CD4-positive, alpha-beta T cell treated with Interleukin-4 for 4 hours (primary cell): ENCODE data around the gene KIF1B.

ENCODE experiments used
- DNase-seq: peaks from one replicate; pipeline ENCODE4 v3.0.0-alpha.2; 2020

KIF1B gene

GRCh38 chr1:10287023-10287645 is 76.8 kb downstream of the KIF1B start:
- DNase-seq, result no peak

- DNase-seq, result no peak
Measured at GRCh38 chr1:10288029-10288615, 77.8 kb downstream of the KIF1B start.

DNA sequence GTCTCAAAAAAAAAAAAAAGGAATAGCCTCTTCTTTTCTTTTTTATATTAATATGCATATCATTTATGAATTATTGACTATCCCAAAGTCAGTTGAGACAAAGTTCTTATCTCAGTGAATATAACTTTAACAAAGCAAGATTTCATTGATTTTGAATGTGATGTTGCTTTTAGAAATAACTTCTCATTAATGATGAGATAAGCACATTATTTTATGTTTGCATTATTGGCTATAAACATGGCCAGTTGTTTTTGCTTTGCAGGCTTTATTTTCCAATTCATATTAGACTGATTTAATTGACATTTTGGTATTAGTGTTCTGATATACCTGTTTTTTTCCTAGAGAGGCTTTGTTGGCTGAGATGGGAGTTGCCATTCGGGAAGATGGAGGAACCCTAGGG is 81.3 kb downstream of the KIF1B start:
- no peak for DNase-seq

GRCh38 chr1:10292188-10292587 is 81.8 kb downstream of the KIF1B start:
- DNase-seq, result no peak

DNA sequence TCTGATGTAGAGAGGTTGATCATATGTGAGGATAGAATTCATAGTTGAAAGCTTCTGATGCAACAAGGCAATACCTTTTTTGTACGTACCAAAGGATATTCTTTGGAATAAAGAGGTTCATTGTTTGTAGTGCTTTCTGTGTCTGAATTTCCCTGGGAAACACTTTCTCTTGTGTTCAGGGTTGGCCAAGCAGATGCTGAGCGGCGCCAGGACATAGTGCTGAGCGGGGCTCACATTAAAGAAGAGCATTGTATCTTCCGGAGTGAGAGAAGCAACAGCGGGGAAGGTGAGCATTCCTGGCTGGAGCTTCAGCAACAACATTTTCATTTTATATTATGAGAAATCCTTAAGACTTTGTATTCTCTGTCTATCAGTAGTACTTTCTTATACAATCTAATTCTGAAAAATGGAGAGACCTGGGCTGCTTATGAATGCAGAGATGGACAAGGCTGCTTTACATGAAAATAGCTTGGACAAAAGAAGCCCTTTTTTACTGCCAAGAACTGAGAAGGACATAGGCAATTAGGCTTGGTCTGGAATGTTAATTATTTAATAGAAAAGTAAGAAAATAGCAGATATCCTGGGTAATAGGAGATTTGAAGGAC is 85.2 kb downstream of the KIF1B start:
- no peak for DNase-seq

DNA sequence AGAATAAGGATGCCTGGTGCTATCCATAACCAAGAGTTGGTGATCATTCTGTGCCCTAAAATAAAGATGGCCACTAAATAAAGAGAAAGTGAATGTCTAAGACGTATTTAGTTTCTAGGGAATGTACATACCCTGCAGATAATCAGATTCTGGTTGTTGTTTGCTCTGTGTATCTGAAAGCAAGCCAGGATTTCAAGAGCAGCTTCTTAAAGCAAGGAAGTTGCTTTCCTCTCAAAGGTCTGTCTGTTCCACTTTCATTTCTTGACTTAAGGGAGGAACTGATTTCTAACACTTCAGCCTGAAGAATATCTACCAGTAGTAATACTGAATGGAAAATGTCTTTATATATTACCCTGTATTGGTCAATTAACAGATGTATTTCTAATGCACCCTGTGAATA is 88.8 kb downstream of the KIF1B start:
- no peak for DNase-seq

DNA sequence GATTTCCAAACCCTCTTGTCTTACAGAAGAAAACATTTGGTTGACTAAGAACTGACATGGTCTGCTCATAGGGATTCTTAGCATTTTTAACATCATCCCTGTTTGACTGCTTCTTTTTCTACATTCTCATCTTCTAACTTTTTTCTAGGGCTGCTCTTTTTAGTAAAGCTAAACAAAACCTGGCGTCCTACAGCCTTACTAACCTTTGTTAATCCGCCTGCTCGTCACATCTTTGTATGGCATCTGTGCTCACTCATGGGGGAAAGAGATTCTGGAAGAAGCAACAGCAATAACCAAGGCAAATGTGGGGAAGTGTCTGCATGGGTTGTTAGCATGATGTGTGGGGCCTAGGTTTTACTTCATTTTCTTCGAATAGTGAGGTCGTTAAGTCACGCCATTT is 92.0 kb downstream of the KIF1B start:
- DNase-seq, result no peak

GRCh38 chr1:10304295-10304694 is 93.9 kb downstream of the KIF1B start:
- no peak for DNase-seq

- DNase-seq, result no peak
Measured at GRCh38 chr1:10306435-10306834, 96.1 kb downstream of the KIF1B start.

GRCh38 chr1:10308001-10308400 is 97.6 kb downstream of the KIF1B start:
- peak; percentile 61 for DNase-seq

DNA sequence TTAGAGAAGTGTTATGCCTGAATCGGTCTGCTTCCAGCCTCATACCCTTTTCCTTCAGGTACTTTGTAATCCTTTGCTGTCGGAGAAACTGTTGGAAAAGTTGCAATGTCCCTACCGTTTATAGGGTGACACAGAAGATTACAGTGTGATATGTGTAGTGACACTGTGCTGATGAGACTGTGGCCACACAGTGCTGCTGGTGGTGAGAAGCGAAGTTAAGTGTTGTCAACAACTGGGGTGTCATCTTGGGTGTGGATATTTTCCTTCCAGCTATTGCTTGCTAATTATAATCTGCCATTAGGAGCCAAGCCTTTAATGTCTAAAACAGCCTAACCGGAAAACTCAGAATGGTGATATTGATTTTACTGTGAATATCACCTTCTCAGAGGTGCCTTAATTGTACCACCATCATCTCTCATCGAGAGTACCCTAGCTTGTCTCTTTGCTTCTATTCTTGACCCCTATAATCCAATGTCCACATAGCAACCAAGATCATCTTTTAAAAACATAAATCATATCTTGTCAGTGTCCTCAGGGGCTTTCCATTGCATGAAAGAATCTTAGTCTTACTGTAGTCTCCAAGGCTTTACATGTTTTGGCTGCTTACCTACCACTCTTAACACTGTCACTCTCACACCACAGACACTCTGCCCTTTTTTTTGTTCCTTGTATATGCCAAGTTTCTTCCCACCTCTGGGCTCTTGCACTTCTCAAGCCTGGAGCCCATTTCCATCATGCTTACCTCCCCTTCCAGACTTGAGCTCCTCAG is 99.1 kb downstream of the KIF1B start:
- DNase-seq, result no peak

GRCh38 chr1:10316752-10317151 is 106.4 kb downstream of the KIF1B start:
- DNase-seq, result no peak

DNA sequence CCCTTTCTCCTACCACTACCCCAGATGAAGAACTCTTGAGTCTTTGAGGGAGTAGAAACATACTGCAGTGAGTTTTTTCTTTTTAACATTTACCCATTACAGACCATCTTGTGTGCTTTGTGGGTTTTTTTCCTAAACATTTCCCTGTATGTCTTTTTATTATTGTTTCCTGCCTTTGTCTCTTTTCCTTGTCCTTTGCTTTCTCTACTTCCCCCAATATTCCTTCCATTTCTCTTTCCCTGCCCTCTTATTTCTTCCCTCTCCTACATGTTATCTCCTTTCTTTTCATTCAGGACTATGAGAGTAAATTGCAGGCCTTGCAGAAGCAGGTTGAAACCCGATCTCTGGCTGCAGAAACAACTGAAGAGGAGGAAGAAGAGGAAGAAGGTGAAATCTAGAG is 109.4 kb downstream of the KIF1B start:
- no peak for DNase-seq

- no peak for DNase-seq
Measured at GRCh38 chr1:10320336-10320735, 110.0 kb downstream of the KIF1B start.

DNA sequence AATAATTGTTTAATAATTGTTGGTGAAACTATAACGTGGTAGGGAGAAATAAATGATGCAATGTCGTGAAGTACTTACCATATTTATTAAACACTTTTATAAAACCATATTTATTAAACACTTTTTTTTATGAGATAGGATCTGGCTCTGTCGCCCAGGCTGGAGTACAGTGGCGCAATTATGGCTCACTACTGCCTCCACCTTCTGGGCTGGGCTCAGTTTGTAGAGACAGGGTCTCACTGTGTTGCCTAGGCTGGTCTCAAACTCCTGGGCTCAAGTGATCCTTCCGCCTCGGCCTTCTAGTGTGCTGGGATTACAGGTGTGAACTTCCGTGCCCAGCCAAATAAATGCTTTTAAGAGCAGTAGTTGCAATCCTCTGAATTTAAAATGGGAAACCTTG is 112.5 kb downstream of the KIF1B start:
- DNase-seq, result no peak

- peak; percentile 25 for DNase-seq
Measured at GRCh38 chr1:10324627-10325026, 114.3 kb downstream of the KIF1B start.

DNA sequence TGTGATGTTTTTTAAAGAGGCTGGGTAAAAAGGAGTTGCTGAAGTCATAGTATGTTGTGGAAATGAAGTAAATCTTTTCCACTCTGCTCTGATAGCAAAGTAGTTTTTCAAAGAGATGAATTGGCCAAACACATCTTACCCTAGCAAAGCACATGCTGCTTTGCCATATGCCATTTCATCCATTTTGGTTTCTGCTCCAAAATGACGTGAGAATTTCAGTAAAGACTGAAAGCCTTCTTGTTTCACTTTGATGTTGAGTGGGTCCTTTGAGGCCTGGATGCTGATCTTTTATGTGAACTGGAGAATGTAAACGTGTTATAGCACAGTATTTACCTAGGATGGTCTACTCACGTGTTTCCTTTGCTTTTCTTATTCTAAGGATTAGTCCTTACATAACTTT is 115.2 kb downstream of the KIF1B start:
- DNase-seq, result no peak

DNA sequence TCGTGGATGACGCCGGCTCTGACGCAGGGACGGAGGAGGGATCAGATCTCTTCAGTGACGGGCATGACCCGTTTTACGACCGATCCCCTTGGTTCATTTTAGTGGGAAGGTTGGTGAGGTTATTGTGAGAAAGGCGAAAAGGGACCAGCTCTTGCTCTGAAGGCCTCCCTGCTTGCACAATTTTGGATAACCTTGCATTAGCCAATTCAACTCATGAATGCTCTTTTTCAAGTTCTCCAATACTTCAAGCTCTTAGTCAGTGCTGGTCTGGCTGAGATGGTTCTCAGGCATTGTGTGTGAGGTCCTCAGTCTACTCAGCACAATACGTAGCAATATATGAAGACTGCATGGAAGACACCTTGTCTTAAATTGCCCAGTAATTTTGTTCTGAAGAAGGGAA is 115.9 kb downstream of the KIF1B start:
- no peak for DNase-seq

DNA sequence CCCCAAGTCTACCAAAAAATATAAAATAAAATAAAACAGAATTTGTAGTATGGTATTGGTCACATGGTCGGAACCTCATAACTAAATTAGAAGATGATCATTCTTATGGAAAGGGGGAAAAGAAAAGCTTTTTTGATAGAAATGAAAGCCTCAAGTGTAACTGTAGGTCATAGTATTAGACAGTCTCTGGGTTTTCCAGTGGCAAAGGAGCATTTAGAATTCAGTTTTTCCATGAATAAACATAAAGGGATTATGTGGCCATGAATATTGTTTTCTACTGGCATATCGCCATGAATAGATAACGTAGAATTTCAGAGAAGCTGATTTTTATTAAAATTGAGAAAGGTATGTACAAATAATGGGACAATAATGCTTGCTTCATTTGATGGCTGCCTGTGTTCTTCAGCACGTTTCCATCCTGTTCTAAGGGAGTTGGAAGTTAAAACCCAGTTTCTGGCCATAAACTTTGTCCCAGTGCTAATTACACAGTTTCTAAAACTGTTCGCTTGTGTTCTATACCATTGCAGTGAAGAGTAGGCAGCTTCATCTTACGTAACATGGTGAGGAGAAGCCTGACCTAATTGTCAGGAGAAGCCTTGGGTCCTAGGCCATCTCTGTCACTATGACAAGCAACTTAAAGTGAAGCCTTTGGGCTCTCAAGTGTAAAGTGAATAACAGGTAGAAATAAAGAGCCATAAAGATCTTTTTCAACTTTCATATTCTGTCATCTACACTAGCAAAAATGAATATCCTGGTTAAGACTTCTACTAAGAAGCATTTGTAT is 118.0 kb downstream of the KIF1B start:
- DNase-seq, result no peak

- no peak for DNase-seq
Measured at GRCh38 chr1:10337436-10337835, 127.1 kb downstream of the KIF1B start.

GRCh38 chr1:10338047-10338446 is 127.7 kb downstream of the KIF1B start:
- peak; percentile 32 for DNase-seq

- DNase-seq, result no peak
Measured at GRCh38 chr1:10338611-10339010, 128.2 kb downstream of the KIF1B start.

DNA sequence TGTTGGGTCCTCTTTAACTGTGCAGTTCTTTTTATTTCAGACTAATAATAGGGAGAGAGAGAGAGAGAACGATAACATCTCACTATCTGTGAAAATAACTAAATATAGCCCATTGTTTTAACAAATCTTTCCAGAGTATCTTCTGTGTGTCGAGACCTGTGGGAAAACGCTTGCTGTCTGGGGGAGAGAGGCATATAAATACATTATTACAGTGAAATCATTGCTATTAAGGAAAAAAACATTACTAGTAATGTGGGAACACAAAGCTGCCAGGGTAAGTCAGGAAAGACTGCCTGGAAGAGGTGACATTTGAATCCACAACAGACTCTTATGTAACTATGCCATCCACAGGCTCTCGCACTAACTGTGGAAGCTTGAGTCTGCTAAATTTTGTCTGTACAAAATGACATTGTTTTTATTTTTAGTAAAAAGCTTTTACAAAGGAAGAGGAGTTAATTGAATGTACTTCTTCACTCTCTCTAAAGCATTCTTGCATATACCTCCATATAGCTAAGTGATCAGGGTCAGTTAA is 128.7 kb downstream of the KIF1B start:
- DNase-seq, result no peak
